ENCODE measurements around the gene PPIH.
"Not testable (repeated sequence)": the region's sequence is repeated elsewhere in the genome, so short reads cannot be mapped to it uniquely, and the experiment has no call there.

The PPIH gene

DNA sequence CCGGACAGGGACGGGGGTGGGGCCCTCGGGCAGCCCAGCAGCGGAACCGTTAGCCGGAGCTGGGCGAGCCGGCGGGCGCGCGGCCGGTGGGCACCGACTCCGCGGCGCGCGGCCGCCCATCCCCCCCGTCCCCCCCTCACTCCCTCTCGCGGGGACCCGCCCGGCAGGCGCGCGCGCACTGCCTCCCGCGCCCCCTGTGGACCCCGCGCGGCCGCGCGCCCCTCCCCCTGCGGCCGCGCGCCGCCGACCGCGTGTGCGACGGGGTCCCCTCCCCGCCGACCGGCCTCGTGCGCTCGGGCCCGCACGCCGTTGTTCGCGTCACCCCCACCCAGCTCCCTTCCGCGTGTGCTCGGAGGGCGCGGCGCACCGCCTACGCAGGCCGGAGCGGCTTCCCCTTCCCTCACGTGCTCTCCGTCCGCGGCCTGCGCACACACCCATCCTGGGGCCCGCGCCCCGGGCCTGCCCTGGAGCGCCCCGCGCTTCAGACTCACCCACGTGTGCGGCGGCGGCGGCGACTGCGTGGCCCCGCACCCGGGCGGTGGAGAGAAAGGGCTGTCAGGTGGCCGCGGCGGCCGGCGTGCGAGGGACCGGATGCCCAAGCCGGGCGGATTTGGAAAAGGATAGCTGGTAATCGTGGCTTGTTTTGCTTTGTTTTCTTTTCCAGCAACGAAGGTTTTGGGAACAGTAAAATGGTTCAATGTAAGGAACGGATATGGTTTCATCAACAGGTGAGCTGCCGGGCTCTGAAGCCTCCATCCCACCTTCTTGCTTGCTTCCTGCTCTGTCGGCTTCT, 24.7 kb downstream of the PPIH start:
- peak; percentile 36 for DNase-seq

- no peak for DNase-seq
These were observed 25.9 kb downstream of the PPIH start for GRCh38 chr1:42684139-42684538.

DNA sequence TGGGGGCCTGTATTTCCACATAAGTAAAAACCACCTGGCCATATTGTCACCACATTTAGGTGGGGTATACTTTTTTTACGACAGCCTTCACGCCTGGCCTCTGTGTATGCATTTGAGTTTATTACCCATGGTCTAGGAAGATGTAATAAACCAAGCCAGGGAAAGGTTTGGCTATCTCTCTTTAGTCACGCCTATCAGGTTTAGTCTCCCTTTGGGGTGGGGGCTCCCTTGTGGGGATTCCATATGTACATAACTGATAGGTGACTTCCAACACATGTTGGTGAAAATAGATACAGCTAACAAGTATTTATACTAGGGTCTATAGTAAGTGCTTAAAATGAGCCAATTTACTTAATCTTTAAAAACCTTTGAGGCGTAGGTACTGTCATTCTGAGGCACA, 28.2 kb downstream of the PPIH start:
- DNase-seq: no peak

DNA sequence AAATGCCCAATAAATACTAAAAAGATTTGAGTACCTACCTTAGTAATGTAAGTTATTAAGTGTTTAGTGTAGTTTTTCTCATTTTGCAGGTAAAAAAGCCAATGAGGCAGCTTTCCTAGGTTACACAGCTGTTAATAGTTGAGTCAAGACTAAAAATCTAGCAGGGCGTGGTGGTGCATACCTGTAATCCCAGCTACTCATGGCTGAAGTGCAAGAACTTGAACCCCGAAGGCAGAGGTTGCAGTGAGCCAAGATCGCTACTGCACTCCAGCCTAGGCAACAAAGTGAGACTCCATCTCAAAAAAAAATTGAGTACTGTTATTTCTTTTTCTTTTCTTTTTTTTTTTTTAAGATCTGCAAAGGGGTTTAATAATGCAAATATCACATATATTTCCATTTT, 31.7 kb downstream of the PPIH start:
- DNase-seq: no peak

DNA sequence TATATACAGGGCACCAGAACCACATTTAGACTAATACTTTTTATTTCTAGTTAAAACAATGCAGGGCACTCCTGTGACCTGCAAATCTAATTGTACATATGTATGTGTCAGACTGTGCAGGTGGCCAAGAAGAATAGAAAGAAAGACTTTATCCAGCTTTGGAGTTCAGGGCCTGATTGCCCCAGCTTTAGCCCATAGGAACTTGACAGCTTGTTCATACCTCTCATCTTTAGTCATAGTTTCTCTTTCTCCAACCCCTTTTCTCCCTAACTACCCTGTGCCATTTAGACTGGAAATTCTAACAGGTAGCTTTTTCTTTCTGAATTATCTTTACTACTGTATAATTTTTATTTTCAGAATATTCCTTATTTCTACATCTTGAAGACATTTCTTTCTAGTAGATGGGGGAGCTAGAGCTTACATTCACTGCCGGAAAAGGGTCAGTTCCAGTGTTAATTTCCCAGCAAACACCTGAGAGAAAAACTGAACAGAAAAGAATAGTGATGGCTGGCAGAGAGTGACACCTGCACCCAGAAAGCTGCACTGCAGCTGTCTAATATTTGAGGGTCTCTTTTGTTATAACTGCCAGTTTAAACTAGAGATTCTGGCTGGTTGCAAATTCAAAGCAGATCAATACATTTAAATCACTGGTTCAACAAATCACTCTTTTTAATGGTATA, 32.4 kb downstream of the PPIH start:
- DNase-seq: no peak

DNA sequence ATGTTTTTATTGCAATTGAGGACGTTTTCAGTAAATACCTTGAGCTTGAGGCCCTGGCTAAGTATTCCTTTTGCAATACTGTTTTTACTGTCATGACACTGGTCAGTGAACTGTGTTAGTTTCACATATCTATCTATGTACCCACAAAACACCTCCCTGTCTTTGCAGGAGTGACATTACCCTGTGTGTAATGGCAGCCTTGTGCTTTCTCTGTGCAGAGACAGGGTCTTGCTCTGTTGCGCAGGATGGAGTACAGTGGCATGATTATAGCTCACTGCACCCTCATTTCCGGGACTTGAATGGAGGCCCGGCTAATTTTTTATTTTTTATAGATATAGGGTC, 32.9 kb downstream of the PPIH start:
- no peak for DNase-seq

DNA sequence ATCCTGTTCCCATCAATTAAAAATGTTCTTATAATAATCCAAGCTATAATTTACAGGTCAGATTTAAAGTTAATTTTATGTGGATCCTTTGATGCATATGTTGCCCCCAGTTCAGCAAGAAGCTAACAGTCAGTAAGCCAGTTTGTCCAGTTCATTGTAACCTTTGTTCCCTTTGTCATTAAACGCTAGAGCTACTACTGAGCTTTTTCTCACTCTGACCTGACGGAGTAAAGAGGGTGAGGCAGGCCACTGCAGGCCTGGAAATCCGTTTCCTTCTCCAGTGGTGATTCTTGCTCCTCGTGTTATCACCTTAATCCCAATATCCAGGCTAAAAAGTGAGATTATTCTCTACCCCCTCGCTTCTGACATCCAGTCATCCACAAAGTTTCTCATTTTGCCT, 34.2 kb downstream of the PPIH start:
- DNase-seq: no peak

DNA sequence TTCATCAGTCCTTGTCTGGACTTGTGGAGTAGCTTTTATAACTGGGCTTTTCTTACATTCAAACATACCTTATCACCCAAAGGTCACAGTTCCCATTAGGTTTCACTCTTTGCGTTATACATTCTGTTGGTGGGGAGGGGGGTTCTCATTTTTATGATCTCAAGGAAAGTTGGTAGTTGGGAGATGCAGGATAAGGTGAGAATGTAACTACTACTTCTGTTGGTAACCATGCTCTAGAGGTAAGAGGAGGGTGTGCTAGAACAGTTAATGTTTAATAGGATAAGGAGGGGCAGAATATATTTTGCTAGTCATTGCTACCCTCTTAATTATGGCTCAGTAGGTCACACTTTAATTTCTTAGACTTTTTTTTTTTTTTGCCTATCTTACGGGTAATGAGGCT, 34.7 kb downstream of the PPIH start:
- no peak for DNase-seq

- no peak for DNase-seq
These were observed 40.0 kb downstream of the PPIH start for GRCh38 chr1:42698081-42698813.

DNA sequence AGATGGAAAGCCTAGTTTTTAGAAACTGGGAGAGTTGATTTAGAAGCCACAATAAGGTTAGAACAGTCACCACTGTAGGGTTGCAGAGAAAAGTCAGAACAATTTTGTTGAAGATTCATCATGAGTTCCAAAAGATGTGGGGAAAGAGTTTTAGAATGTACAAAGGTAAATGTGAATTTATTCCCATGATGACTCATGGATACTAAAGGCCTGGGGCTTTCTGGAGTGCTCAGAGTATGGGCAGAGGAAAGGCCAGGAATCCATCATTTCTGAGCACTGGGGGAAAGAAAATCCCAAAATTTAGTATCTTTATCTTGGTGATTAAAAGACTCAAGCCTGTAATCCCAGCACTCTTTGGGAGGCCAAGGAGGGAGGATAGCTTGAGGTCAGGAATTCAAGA, 41.8 kb downstream of the PPIH start:
- no peak for DNase-seq

DNA sequence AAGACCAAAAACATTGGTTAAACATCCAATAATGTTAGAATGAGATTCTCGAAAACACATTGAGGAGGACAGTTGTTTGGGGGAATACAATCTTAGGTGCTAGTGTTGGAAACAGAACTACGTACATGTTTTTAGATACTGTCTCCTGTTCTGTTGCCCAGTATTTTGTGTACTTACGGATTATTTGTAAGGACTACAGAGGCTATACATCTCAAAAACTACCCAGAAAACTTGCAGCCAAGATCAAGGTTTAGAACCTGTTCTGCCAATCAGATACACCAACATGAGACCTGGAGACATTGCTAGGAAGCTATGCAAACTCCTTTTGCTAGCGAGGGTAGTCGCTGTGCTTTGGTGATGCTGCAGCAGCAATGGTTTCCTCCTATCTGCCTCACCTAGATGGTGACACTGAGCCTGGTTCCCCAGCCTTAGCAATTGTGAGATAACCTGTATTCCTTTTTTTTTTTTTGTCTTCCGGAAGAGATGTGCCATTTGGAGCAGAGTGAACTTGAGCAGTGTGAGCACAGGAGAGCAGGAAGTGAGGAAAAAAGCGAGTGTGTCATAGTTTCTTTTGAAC, 45.8 kb downstream of the PPIH start:
- DNase-seq: no peak

- not testable (repeated sequence) for DNase-seq
These were observed 54.6 kb downstream of the PPIH start for GRCh38 chr1:42712808-42713207.

- no peak for DNase-seq
These were observed 55.1 kb downstream of the PPIH start for GRCh38 chr1:42713293-42713692.

DNA sequence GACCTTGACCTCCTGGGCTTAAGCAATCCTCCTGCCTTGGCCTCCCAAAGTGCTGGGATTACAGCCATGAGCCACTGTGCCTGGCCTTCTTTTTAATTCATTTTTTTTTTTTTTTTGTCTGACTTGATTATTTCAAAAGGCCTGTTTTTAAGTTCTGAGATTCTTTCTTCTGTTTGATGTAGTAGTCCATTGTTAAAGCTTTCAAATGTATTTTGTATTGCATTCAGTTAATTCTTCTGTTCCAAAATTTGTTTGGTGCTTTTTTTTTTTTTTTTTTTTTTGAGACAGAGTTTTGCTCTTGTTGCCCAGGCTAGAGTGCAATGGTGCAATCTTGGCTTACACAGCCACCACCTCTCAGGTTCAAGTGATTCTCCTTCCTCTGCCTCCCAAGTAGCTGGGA, 56.2 kb downstream of the PPIH start:
- not testable (repeated sequence) for DNase-seq

DNA sequence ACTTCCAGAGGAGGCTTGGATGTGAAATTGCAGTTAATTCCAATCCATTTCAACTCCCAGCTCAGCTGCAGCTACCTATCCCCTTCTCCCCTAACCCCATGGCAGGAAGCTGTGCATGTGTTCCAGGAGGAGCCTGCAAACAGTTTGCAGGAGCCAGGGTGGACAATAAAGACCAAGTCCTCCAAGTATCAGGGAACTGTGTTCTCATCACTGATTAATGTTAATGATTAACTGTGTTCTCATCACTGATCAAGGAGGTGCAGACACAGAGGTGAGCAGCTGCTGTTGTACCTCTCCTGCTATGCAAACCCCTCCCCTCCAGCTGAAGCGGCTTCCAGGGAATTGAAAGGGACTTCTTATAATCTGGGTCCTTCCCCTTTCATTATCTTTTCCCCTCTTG, 62.6 kb downstream of the PPIH start:
- no peak for DNase-seq

GRCh38 chr1:42721926-42722325, 63.7 kb downstream of the PPIH start:
- DNase-seq: no peak

- not testable (repeated sequence) for DNase-seq
These were observed 64.2 kb downstream of the PPIH start for GRCh38 chr1:42722403-42722802.

GRCh38 chr1:42723511-42723910, 65.3 kb downstream of the PPIH start:
- no peak for DNase-seq

- not testable (repeated sequence) for DNase-seq
These were observed 67.6 kb downstream of the PPIH start for GRCh38 chr1:42725820-42726219.
